ENCODE measurements around the gene PES1. TPM values are rescaled to one million over a fixed set of nuclear protein-coding genes. Genes with fewer than 3 reads are reported as not detected.
A peak's percentile ranks its signal among the peaks of the same experiment; 100 is the strongest.

Gene PES1
- total RNA-seq, 4 donors from 2014 or later, result 46.7 to 59.9 (median 53.1) TPM

- Histone ChIP-seq H3K9me3 (no peaks in the 10 kb centered on the region), H3K4me3 (no peak overlapping the region), H3K4me1 (no peaks in the 10 kb centered on the region), H3K27ac (no peak overlapping the region), H3K36me3 (peaks cover 100% of the 10 kb centered on the region), H3K27me3 (no peaks in the 10 kb centered on the region)
- WGBS, result 100% methylated on average over 2 of the region's 6 CpGs
- no peak for DNase-seq (ENCODE audit: low spot score in 2 of 2)
- TF ChIP-seq POLR2AphosphoS5 (IDR thresholded peaks at IDR 0.05) (no peak), POLR2A (IDR thresholded peaks at IDR 0.05) (no peak), CTCF (IDR thresholded peaks at IDR 0.05) (no peak), EP300 (IDR thresholded peaks at IDR 0.05) (no peak)
Measured at GRCh38 chr22:30582051-30582450, 9.7 kb downstream of the PES1 start.

- DNase-seq (ENCODE audit: low spot score in 2 of 2), result no peak
- H3K4me3 ChIP-seq, result no peak overlapping the region
- H3K36me3 ChIP-seq, result peaks cover 100% of the 10 kb centered on the region
Measured at GRCh38 chr22:30580896-30581295, 10.8 kb downstream of the PES1 start.

GRCh38 chr22:30578481-30578880, 13.2 kb downstream of the PES1 start:
- no peak overlapping the region for H3K4me3 ChIP-seq
- H3K4me1 ChIP-seq, result peaks cover 10% of the 10 kb centered on the region
- no peak for TF ChIP-seq POLR2AphosphoS5 (IDR thresholded peaks at IDR 0.05)
- TF ChIP-seq EP300 (IDR thresholded peaks at IDR 0.05), result no peak
- no peak for TF ChIP-seq POLR2A (IDR thresholded peaks at IDR 0.05)
- no peak for TF ChIP-seq CTCF (IDR thresholded peaks at IDR 0.05)
- H3K9me3 ChIP-seq, result no peaks in the 10 kb centered on the region
- no peaks in the 10 kb centered on the region for H3K27me3 ChIP-seq
- no peak overlapping the region for H3K27ac ChIP-seq
- peaks cover 79% of the 10 kb centered on the region for H3K36me3 ChIP-seq
- 91% methylated on average over 12 of the region's 12 CpGs for WGBS
- DNase-seq (ENCODE audit: low spot score in 2 of 2), result no peak

More at GRCh38 chr22:30580896-30581295, 10.8 kb downstream of the PES1 start:
- 84% methylated on average over 4 of the region's 6 CpGs for WGBS
- Histone ChIP-seq H3K27ac (no peak overlapping the region), H3K4me1 (no peaks in the 10 kb centered on the region), H3K9me3 (no peaks in the 10 kb centered on the region), H3K27me3 (no peaks in the 10 kb centered on the region)
- TF ChIP-seq EP300 (IDR thresholded peaks at IDR 0.05), result no peak
- no peak for TF ChIP-seq POLR2AphosphoS5 (IDR thresholded peaks at IDR 0.05)
- no peak for TF ChIP-seq POLR2A (IDR thresholded peaks at IDR 0.05)
- no peak for TF ChIP-seq CTCF (IDR thresholded peaks at IDR 0.05)

- Histone ChIP-seq H3K36me3 (peaks cover 53% of the 10 kb centered on the region), H3K4me3 (no peak overlapping the region), H3K4me1 (peaks cover 10% of the 10 kb centered on the region), H3K9me3 (no peaks in the 10 kb centered on the region), H3K27me3 (no peaks in the 10 kb centered on the region), H3K27ac (no peak overlapping the region)
- WGBS, result 73% methylated on average over 2 of the region's 15 CpGs
- TF ChIP-seq POLR2A (IDR thresholded peaks at IDR 0.05), result no peak
- TF ChIP-seq POLR2AphosphoS5 (IDR thresholded peaks at IDR 0.05), result no peak
- TF ChIP-seq CTCF (IDR thresholded peaks at IDR 0.05), result no peak
- no peak for TF ChIP-seq EP300 (IDR thresholded peaks at IDR 0.05)
- DNase-seq (ENCODE audit: low spot score in 2 of 2), result no peak
Measured at GRCh38 chr22:30575859-30576258, 15.9 kb downstream of the PES1 start.

DNA sequence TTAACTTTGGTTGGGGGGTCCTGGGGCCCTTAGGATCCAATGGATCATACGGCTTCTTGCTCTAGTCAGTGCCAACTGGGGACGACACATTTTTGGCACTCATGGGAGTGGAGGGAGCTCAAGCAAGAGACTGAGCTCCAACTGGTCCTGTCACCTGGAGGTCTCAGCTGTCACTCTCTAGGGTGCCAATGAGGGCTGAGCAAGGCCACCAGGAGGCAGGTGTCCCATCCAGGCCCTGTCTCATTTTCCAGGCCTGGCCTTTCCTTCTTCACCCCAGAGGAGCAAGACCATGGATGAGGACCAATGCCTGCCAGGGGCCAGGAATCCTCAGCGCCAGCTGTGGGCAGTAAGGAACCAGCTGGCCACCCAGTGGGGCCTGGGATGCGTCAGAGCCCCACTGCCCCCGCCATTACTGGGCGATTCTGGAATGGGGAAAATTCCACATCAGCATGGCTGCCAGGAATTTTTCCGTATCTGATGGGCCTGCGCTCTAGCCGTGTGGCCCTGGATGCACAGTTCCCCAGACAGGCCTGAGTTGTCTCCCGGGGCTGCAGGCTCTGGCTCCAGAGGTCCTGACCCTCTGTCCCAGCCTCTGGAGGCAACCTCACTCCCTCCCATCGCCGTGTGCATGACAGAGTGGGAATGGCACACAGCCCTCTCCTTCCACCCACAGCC, 16.6 kb downstream of the PES1 start:
- H3K27ac ChIP-seq, result no peak overlapping the region
- peaks cover 45% of the 10 kb centered on the region for H3K36me3 ChIP-seq
- DNase-seq (ENCODE audit: low spot score in 2 of 2), result no peak
- peak overlapping the region; percentile 20 for H3K4me3 ChIP-seq
- WGBS, result 61% methylated on average over 10 of the region's 12 CpGs
- peaks cover 10% of the 10 kb centered on the region for H3K4me1 ChIP-seq
- no peaks in the 10 kb centered on the region for H3K9me3 ChIP-seq
- no peaks in the 10 kb centered on the region for H3K27me3 ChIP-seq
- TF ChIP-seq POLR2A (IDR thresholded peaks at IDR 0.05) (no peak), CTCF (IDR thresholded peaks at IDR 0.05) (no peak), POLR2AphosphoS5 (IDR thresholded peaks at IDR 0.05) (no peak), EP300 (IDR thresholded peaks at IDR 0.05) (no peak)
